Chondrocyte (in vitro differentiated cells): ENCODE data around the gene LAMTOR2. TPM values are rescaled to one million over a fixed set of nuclear protein-coding genes. Genes with fewer than 3 reads are reported as not detected.
A peak's percentile ranks its signal among the peaks of the same experiment; 100 is the strongest.

Experiments used
- DNase-seq: peaks from one replicate; pipeline ENCODE4 v3.0.0; 2021; ENCODE audit warnings: mixed read lengths, low spot score
- H3K27ac Mint-ChIP-seq: one replicate; pipeline ENCODE4 v1.8.0; 2021; ENCODE audit warnings: mild to moderate bottlenecking, moderate library complexity, mixed read lengths; ENCODE audit not compliant: unreplicated experiment
- H3K27me3 Mint-ChIP-seq: 2 replicates; pipeline ENCODE4 v1.8.0; 2021; ENCODE audit warnings: low read depth, mixed read lengths
- H3K36me3 Mint-ChIP-seq: 2 replicates; pipeline ENCODE4 v1.8.0; 2021; ENCODE audit warnings: low read depth, mixed read lengths
- H3K4me1 Mint-ChIP-seq: 2 replicates; pipeline ENCODE4 v1.8.0; 2021; ENCODE audit warnings: low read depth, mild to moderate bottlenecking, mixed read lengths
- H3K4me3 Mint-ChIP-seq: one replicate; pipeline ENCODE4 v1.8.0; 2021; ENCODE audit warnings: mild to moderate bottlenecking, moderate library complexity, mixed read lengths; ENCODE audit not compliant: unreplicated experiment
- H3K9me3 Mint-ChIP-seq: 2 replicates; pipeline ENCODE4 v1.8.0; 2021; ENCODE audit warnings: low read depth, mixed read lengths
- CTCF ChIP-seq: fragments of 200-600 bp; sonication (generic); IDR thresholded peaks from 2 replicates; pipeline ENCODE4 v1.5.0; 2021; ENCODE audit warnings: antibody characterized with exemption, mild to moderate bottlenecking, moderate library complexity
- total RNA-seq: library from RNA; stranded (reverse); gene quantifications from 3 replicates; pipeline ENCODE4 v1.2.1, GENCODE V29; 2021

The LAMTOR2 gene
- total RNA-seq, 1 donor from 2014 or later: 55.0 TPM

GRCh38 chr1:156099282-156099681 lies 44.7 kb downstream of the LAMTOR2 start:
- H3K27me3 Mint-ChIP-seq: no peaks in the 10 kb centered on the region

GRCh38 chr1:156100205-156100995 lies 45.8 kb downstream of the LAMTOR2 start:
- no peak for DNase-seq
- H3K36me3 Mint-ChIP-seq: no peaks in the 10 kb centered on the region
- H3K27me3 Mint-ChIP-seq: no peaks in the 10 kb centered on the region
- H3K4me3 Mint-ChIP-seq: no peak overlapping the region
- no peak for TF ChIP-seq CTCF
- H3K27ac Mint-ChIP-seq: peak overlapping the region; percentile 24
- peaks cover 73% of the 10 kb centered on the region for H3K4me1 Mint-ChIP-seq
- no peaks in the 10 kb centered on the region for H3K9me3 Mint-ChIP-seq

More at GRCh38 chr1:156099282-156099681, 44.7 kb downstream of the LAMTOR2 start:
- Mint-ChIP-seq H3K36me3 (no peaks in the 10 kb centered on the region), H3K4me3 (no peak overlapping the region), H3K27ac (no peak overlapping the region), H3K4me1 (peaks cover 62% of the 10 kb centered on the region), H3K9me3 (no peaks in the 10 kb centered on the region)
- no peak for DNase-seq
- TF ChIP-seq CTCF: no peak

GRCh38 chr1:156101880-156102279 lies 47.3 kb downstream of the LAMTOR2 start:
- Mint-ChIP-seq H3K4me1 (peaks cover 73% of the 10 kb centered on the region), H3K27me3 (no peaks in the 10 kb centered on the region), H3K9me3 (no peaks in the 10 kb centered on the region), H3K27ac (peak overlapping the region; percentile 84), H3K4me3 (no peak overlapping the region), H3K36me3 (no peaks in the 10 kb centered on the region)
- DNase-seq: no peak
- no peak for TF ChIP-seq CTCF

- Mint-ChIP-seq H3K9me3 (no peaks in the 10 kb centered on the region), H3K27me3 (no peaks in the 10 kb centered on the region), H3K27ac (peak overlapping the region; percentile 100), H3K36me3 (no peaks in the 10 kb centered on the region), H3K4me3 (peak overlapping the region; percentile 6), H3K4me1 (peaks cover 74% of the 10 kb centered on the region)
- no peak for DNase-seq
- TF ChIP-seq CTCF: no peak
These were observed 48.3 kb downstream of the LAMTOR2 start for GRCh38 chr1:156102633-156103511.

- Mint-ChIP-seq H3K27ac (peak overlapping the region; percentile 100), H3K36me3 (no peaks in the 10 kb centered on the region), H3K4me1 (peaks cover 74% of the 10 kb centered on the region), H3K4me3 (peak overlapping the region; percentile 60), H3K9me3 (no peaks in the 10 kb centered on the region), H3K27me3 (no peaks in the 10 kb centered on the region)
- peak; percentile 21 for TF ChIP-seq CTCF
- DNase-seq: no peak
These were observed 49.0 kb downstream of the LAMTOR2 start for GRCh38 chr1:156103521-156103947.
